OCI-LY3 (cell line): ENCODE measurements around the gene GRHL3.

Experiments used
- EZH2phosphoT487 ChIP-seq: fragments of 200-600 bp; shearing (Covaris generic); IDR thresholded peaks from 2 replicates; pipeline ENCODE4 v1.6.1; 2018; ENCODE audit warnings: antibody characterized with exemption, mixed run types, low read depth
- TF ChIP-seq, protein P1 (sequence below): fragments of 200-600, 300-600 bp; sonication (generic); IDR thresholded peaks from 2 replicates; pipeline ENCODE4 v1.5.1; 2014; ENCODE audit warnings: antibody characterized with exemption, low read length, low read depth

DNA sequence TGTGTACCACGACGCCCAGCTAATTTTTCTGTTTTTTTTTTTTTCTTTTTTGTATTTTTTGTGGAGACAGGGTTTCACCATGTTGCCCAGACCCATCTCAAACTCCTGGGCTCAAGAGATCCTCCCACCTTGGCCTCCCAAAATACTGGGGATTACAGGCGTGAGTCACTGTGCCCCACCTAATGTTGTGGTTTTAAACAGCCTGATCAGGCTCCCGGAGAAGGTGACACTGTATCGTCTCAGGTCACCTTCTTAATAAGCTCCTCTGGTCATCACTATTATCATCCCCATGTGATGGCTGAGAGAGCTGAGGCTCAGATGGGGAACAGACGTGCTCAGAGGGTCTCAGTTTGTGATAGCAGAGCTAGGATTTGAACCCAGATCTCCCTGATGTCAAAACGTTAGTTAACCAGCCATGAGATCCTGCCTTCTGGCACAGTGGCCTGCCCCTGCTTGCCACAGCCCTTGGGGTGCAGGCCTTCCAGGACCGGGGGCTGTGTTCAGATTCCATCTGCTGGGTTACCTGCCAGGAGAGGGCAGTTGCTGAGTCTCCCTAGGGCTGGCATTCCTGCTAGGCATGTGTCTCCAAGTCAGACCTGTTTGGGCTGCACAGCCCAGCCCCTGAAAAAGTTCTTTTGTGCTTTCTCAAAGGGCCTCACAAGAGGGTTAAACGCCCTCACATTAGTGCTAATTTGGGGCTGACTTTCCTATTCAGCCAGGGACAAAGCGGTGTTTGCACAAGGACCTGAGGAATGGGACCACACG, 32.7 kb upstream of the GRHL3 start:
- TF ChIP-seq, protein P1, sequence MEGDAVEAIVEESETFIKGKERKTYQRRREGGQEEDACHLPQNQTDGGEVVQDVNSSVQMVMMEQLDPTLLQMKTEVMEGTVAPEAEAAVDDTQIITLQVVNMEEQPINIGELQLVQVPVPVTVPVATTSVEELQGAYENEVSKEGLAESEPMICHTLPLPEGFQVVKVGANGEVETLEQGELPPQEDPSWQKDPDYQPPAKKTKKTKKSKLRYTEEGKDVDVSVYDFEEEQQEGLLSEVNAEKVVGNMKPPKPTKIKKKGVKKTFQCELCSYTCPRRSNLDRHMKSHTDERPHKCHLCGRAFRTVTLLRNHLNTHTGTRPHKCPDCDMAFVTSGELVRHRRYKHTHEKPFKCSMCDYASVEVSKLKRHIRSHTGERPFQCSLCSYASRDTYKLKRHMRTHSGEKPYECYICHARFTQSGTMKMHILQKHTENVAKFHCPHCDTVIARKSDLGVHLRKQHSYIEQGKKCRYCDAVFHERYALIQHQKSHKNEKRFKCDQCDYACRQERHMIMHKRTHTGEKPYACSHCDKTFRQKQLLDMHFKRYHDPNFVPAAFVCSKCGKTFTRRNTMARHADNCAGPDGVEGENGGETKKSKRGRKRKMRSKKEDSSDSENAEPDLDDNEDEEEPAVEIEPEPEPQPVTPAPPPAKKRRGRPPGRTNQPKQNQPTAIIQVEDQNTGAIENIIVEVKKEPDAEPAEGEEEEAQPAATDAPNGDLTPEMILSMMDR = no peak
- TF ChIP-seq EZH2phosphoT487 = no peak
